Endothelial cell of umbilical vein (primary cell): ENCODE results near the gene ATP8B3.

Experiments used
- MAX ChIP-seq: IDR thresholded peaks from 2 replicates; pipeline ENCODE4 v1.6.1; 2011; ENCODE audit not compliant: insufficient read depth, insufficient read length
- POLR2A ChIP-seq: IDR thresholded peaks from 2 replicates; pipeline ENCODE4 v1.6.1; 2012; ENCODE audit warnings: low read depth, mild to moderate bottlenecking, control low read depth, low read length
- POLR2AphosphoS5 ChIP-seq: IDR thresholded peaks from 2 replicates; pipeline ENCODE4 v1.6.1; 2012; ENCODE audit warnings: low read depth, mild to moderate bottlenecking, control low read depth, low read length, moderate library complexity; ENCODE audit not compliant: insufficient read depth
- TF ChIP-seq, protein P1 (sequence below), 2 donors: IDR thresholded peaks; 1 replicate in 1 of 2; 2 replicates in 1 of 2; pipeline ENCODE4 v1.5.1; 2011; ENCODE audit warnings: low read length in 2 of 2, mild to moderate bottlenecking in 2 of 2, moderate library complexity in 2 of 2, control low read depth in 1 of 2, inconsistent platforms in 1 of 2, low read depth in 1 of 2; ENCODE audit not compliant: insufficient read depth in 1 of 2; ENCODE audit errors: extremely low read depth in 1 of 2

- TF ChIP-seq, protein P1, sequence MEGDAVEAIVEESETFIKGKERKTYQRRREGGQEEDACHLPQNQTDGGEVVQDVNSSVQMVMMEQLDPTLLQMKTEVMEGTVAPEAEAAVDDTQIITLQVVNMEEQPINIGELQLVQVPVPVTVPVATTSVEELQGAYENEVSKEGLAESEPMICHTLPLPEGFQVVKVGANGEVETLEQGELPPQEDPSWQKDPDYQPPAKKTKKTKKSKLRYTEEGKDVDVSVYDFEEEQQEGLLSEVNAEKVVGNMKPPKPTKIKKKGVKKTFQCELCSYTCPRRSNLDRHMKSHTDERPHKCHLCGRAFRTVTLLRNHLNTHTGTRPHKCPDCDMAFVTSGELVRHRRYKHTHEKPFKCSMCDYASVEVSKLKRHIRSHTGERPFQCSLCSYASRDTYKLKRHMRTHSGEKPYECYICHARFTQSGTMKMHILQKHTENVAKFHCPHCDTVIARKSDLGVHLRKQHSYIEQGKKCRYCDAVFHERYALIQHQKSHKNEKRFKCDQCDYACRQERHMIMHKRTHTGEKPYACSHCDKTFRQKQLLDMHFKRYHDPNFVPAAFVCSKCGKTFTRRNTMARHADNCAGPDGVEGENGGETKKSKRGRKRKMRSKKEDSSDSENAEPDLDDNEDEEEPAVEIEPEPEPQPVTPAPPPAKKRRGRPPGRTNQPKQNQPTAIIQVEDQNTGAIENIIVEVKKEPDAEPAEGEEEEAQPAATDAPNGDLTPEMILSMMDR (IDR thresholded peaks at IDR 0.05; ENCODE audit: extremely low read depth in 1 of 2, insufficient read depth in 1 of 2, low read depth in 1 of 2, low read length in 2 of 2), result no peak
- TF ChIP-seq POLR2A (no peak), MAX (no peak), POLR2AphosphoS5 (no peak)
These were observed 12.2 kb upstream of the ATP8B3 start for GRCh38 chr19:1824252-1824622.
